ENCODE measurements around the gene C2orf69.
"Not testable (repeated sequence)": the region's sequence is repeated elsewhere in the genome, so short reads cannot be mapped to it uniquely, and the experiment has no call there.

C2orf69 gene

GRCh38 chr2:199903111-199903510 is 8.0 kb upstream of the C2orf69 start:
- H3K4me3 ChIP-seq (ENCODE audit: low read depth, low read length) = no peak overlapping the region
- no peak for DNase-seq (ENCODE audit: low read depth)
- TF ChIP-seq MAX (IDR thresholded peaks at IDR 0.05; ENCODE audit: low read depth, low read length) (no peak), POLR2A (IDR thresholded peaks at IDR 0.05; ENCODE audit: extremely low read depth, insufficient read length) (no peak), CTCF (IDR thresholded peaks at IDR 0.05; ENCODE audit: low read depth, low read length) (no peak), MYC (IDR thresholded peaks at IDR 0.05; ENCODE audit: low read depth, low read length) (no peak)

- TF ChIP-seq MAX (IDR thresholded peaks at IDR 0.05; ENCODE audit: low read depth, low read length) (no peak), CTCF (IDR thresholded peaks at IDR 0.05; ENCODE audit: low read depth, low read length) (no peak), POLR2A (IDR thresholded peaks at IDR 0.05; ENCODE audit: extremely low read depth, insufficient read length) (no peak), MYC (IDR thresholded peaks at IDR 0.05; ENCODE audit: low read depth, low read length) (no peak)
- DNase-seq (ENCODE audit: low read depth) = no peak
- no peak overlapping the region for H3K4me3 ChIP-seq (ENCODE audit: low read depth, low read length)
Measured at GRCh38 chr2:199907008-199907714, 3.9 kb upstream of the C2orf69 start.

- no peak for DNase-seq (ENCODE audit: low read depth)
- H3K4me3 ChIP-seq (ENCODE audit: low read depth, low read length) = peak overlapping the region; percentile 83
- TF ChIP-seq CTCF (IDR thresholded peaks at IDR 0.05; ENCODE audit: low read depth, low read length) = no peak
- no peak for TF ChIP-seq MAX (IDR thresholded peaks at IDR 0.05; ENCODE audit: low read depth, low read length)
- TF ChIP-seq MYC (IDR thresholded peaks at IDR 0.05; ENCODE audit: low read depth, low read length) = no peak
- TF ChIP-seq POLR2A (IDR thresholded peaks at IDR 0.05; ENCODE audit: extremely low read depth, insufficient read length) = no peak
Measured at GRCh38 chr2:199910338-199911051, 598 bp upstream of the C2orf69 start.

- no peak for DNase-seq (ENCODE audit: low read depth)
- TF ChIP-seq CTCF (IDR thresholded peaks at IDR 0.05; ENCODE audit: low read depth, low read length) = no peak
- no peak for TF ChIP-seq POLR2A (IDR thresholded peaks at IDR 0.05; ENCODE audit: extremely low read depth, insufficient read length)
- no peak for TF ChIP-seq MYC (IDR thresholded peaks at IDR 0.05; ENCODE audit: low read depth, low read length)
- peak overlapping the region; percentile 97 for H3K4me3 ChIP-seq (ENCODE audit: low read depth, low read length)
Measured at GRCh38 chr2:199911877-199912161, 726 bp downstream of the C2orf69 start.

GRCh38 chr2:199912553-199913114 is 1.5 kb downstream of the C2orf69 start:
- not testable (repeated sequence) for DNase-seq (ENCODE audit: low read depth)
- H3K4me3 ChIP-seq (ENCODE audit: low read depth, low read length) = peak overlapping the region; percentile 97

GRCh38 chr2:199914372-199914958 is 3.4 kb downstream of the C2orf69 start:
- no peak for TF ChIP-seq MYC (IDR thresholded peaks at IDR 0.05; ENCODE audit: low read depth, low read length)
- DNase-seq (ENCODE audit: low read depth) = no peak
- H3K4me3 ChIP-seq (ENCODE audit: low read depth, low read length) = peak overlapping the region; percentile 42

All from NB4 (cell line).